HepG2 (cell line): Measurements from ENCODE around the gene LSR. TPM values are rescaled to one million over a fixed set of nuclear protein-coding genes. Genes with fewer than 3 reads are reported as not detected.

Experiments used
- ATAC-seq: fragments of 200-7000 bp; cut with Tn5 transposase; 3 replicates; pipeline ENCODE4 v1.9.1; 2020; ENCODE audit warnings: mild to moderate bottlenecking, moderate library complexity
- BruUV-seq: library from RNA; stranded (reverse); fragments of 400-500 nt; replicated peaks from 2 replicates; lab custom pipeline; 2021; lab: Mats Ljungman, UMichigan
- CTCF ChIA-PET: fragments of 300-600 bp; formaldehyde crosslinking; extraction: SDS; loops from one replicate; lab custom pipeline; 2021; ENCODE audit warnings: low total read pairs, inconsistent platforms, low intra/inter-chr PET ratio; lab: Yijun Ruan, JAX
- POLR2A ChIA-PET: fragments of 350-600 bp; sonication (Branson Sonifier 250); formaldehyde crosslinking; loops from one replicate; lab custom pipeline; 2020; ENCODE audit warnings: antibody characterized with exemption, inconsistent platforms; lab: Yijun Ruan, JAX
- DNase-seq: peaks from one replicate; pipeline ENCODE4 v3.0.0-alpha.2; 2015; ENCODE audit warnings: low spot score
- FAIRE-seq: peaks from 3 replicates; lab custom pipeline; 2011; peaks lifted over from hg19 to GRCh38; lab: Jason Lieb, UNC
- H2AFZ ChIP-seq: one replicate; pipeline ENCODE4 v1.6.1; 2011; ENCODE audit warnings: low read length, inconsistent platforms
- H3K27ac ChIP-seq: fragments of 300-600 bp; 3 replicates; pipeline ENCODE4 v1.8.0; 2011; ENCODE audit warnings: mixed run types, mild to moderate bottlenecking, mixed read lengths, low read length, inconsistent platforms; ENCODE audit not compliant: insufficient read depth; ENCODE audit errors: extremely low read length
- H3K27me3 ChIP-seq, 2 experiments: fragments of 200-600 bp in 1 of 2; 2 replicates in 1 of 2; 3 replicates in 1 of 2; pipeline versions ENCODE4 v1.6.0 to v1.8.0; 2011; ENCODE audit warnings: low read length in 2 of 2, mild to moderate bottlenecking in 2 of 2, moderate library complexity in 2 of 2, inconsistent platforms in 1 of 2; ENCODE audit not compliant: insufficient read depth in 2 of 2, control insufficient read depth in 1 of 2
- H3K36me3 ChIP-seq, 2 experiments: fragments of 200-600 bp in 1 of 2; replicated peaks in 1 of 2; 2 replicates in 1 of 2; 3 replicates in 1 of 2; pipeline versions ENCODE4 v1.5.1 to v1.8.0; 2011; ENCODE audit warnings: low read length in 2 of 2, inconsistent platforms in 1 of 2; ENCODE audit not compliant: insufficient read depth in 2 of 2, control insufficient read depth in 1 of 2
- H3K4me1 ChIP-seq: 2 replicates; pipeline ENCODE4 v1.5.1; 2012; ENCODE audit warnings: low read length, inconsistent platforms; ENCODE audit not compliant: insufficient read depth
- H3K4me2 ChIP-seq: 2 replicates; pipeline ENCODE4 v1.6.0; 2011; ENCODE audit warnings: low read depth, low read length, inconsistent platforms
- H3K4me3 ChIP-seq, 3 experiments: fragments of 200-600 bp in 1 of 3; sonication (generic), shearing (Covaris generic) in 1 of 3; replicated peaks in 1 of 3; 2 replicates each; pipeline ENCODE4 v1.5.1; 2011 to 2016; ENCODE audit warnings: low read length in 3 of 3, inconsistent platforms in 2 of 3, low read depth in 2 of 3, mild to moderate bottlenecking in 2 of 3, control low read depth in 1 of 3, mixed read lengths in 1 of 3; ENCODE audit not compliant: insufficient read depth in 1 of 3
- H3K79me2 ChIP-seq: one replicate; pipeline ENCODE4 v1.6.1; 2011; ENCODE audit warnings: low read length, inconsistent platforms; ENCODE audit not compliant: insufficient read depth
- H3K9ac ChIP-seq: 2 replicates; pipeline ENCODE4 v1.6.0; 2011; ENCODE audit warnings: mild to moderate bottlenecking, low read depth, low read length, inconsistent platforms; ENCODE audit not compliant: insufficient read depth
- H3K9me3 ChIP-seq: 2 replicates; pipeline ENCODE4 v1.5.1; 2012; ENCODE audit warnings: mild to moderate bottlenecking, low read length
- H4K20me1 ChIP-seq: 2 replicates; pipeline ENCODE4 v1.6.0; 2011; ENCODE audit warnings: inconsistent platforms, mild to moderate bottlenecking, low read length, moderate library complexity; ENCODE audit not compliant: insufficient read depth
- NR3C1 ChIP-seq: sonication (generic); formaldehyde crosslinking; IDR thresholded peaks from 2 replicates; pipeline ENCODE4 v1.4.0; 2020; ENCODE audit warnings: missing genetic modification reagents
- RFXANK ChIP-seq: IDR thresholded peaks from 2 replicates; pipeline ENCODE4 v1.6.1; 2016
- TP53 ChIP-seq: sonication (generic); formaldehyde crosslinking; conservative IDR thresholded peaks from 2 replicates; pipeline ENCODE4 v1.4.0; 2020; ENCODE audit warnings: missing genetic modification reagents
- ZNF678 ChIP-seq: sonication (generic); formaldehyde crosslinking; IDR thresholded peaks from 2 replicates; pipeline ENCODE4 v1.4.0; 2020; ENCODE audit warnings: mild to moderate bottlenecking, missing genetic modification reagents
- WGBS: methylation state at CpG from one replicate; pipeline ENCODE4 v1.1.6; 2017; ENCODE audit warnings: low lambda C conversion rate; 5-methylcytosine and 5-hydroxymethylcytosine counted together
- in situ Hi-C: cut with HindIII; loops from 2 replicates; pipeline ENCODE4 v1.10.0; 2017; ENCODE audit warnings: low pct_unique_long_range_greater_than_20kb; ENCODE audit not compliant: extremely low pct_ligation_motif_present
- intact Hi-C: fragments of 100-400 bp; cut with micrococcal nuclease; formaldehyde crosslinking; loops from one replicate; pipeline ENCODE4 v1.10.0; 2022; ENCODE audit not compliant: unreplicated experiment
- polyA plus RNA-seq, 8 experiments: library from polyadenylated mRNA; depleted of rRNA in 3 of 8; stranded (reverse) in 7 of 8; unstranded in 1 of 8; fragments of >200 nt; fragmentation: Illumina TruSeq in 4 of 8; extraction: Trizol in 4 of 8; gene quantifications; 2 replicates each; pipeline versions ENCODE4 v1.2.1 to v1.2.3, GENCODE V29; 2011 to 2016; ENCODE audit warnings: low read depth in 4 of 8, missing spikeins in 1 of 8, mixed read lengths in 1 of 8; ENCODE audit not compliant: insufficient read depth in 1 of 8
- total RNA-seq, 5 experiments: library from RNA; depleted of rRNA; stranded (reverse); fragments of >200 nt; fragmentation: Illumina TruSeq; extraction: Trizol; gene quantifications; 2 replicates each; pipeline ENCODE4 v1.2.3, GENCODE V29; 2016; ENCODE audit warnings: low read depth in 1 of 5
- TF ChIP-seq, protein P1 (sequence below): IDR thresholded peaks from 2 replicates; pipeline ENCODE4 v1.6.1; 2016; ENCODE audit warnings: low read depth, control low read depth
- TF ChIP-seq, protein P2 (sequence below): sonication (generic); formaldehyde crosslinking; IDR thresholded peaks from 2 replicates; pipeline ENCODE4 v1.5.0; 2020; ENCODE audit warnings: missing genetic modification reagents
- TF ChIP-seq, protein P3 (sequence below): IDR thresholded peaks from 2 replicates; pipeline ENCODE4 v1.6.1; 2016
- TF ChIP-seq, protein P4 (sequence below): sonication (generic); formaldehyde crosslinking; IDR thresholded peaks from 2 replicates; pipeline ENCODE4 v1.5.0; 2020; ENCODE audit warnings: mild to moderate bottlenecking, missing genetic modification reagents
- TF ChIP-seq, protein P5 (sequence below), 2 experiments: sonication (generic) in 1 of 2; formaldehyde crosslinking in 1 of 2; IDR thresholded peaks; 2 replicates each; pipeline versions ENCODE4 v1.4.0 to v1.6.1; 2018 to 2020; ENCODE audit warnings: missing genetic modification reagents in 2 of 2, borderline replicate concordance in 1 of 2, low read depth in 1 of 2, mild to moderate bottlenecking in 1 of 2, missing biosample characterization in 1 of 2

The LSR gene
- total and polyA plus RNA-seq, 2 of the 13 experiments (the other 11 are each of a cell fraction or from before 2014, with no cell fraction given), result 29.2 to 79.2 TPM

DNA sequence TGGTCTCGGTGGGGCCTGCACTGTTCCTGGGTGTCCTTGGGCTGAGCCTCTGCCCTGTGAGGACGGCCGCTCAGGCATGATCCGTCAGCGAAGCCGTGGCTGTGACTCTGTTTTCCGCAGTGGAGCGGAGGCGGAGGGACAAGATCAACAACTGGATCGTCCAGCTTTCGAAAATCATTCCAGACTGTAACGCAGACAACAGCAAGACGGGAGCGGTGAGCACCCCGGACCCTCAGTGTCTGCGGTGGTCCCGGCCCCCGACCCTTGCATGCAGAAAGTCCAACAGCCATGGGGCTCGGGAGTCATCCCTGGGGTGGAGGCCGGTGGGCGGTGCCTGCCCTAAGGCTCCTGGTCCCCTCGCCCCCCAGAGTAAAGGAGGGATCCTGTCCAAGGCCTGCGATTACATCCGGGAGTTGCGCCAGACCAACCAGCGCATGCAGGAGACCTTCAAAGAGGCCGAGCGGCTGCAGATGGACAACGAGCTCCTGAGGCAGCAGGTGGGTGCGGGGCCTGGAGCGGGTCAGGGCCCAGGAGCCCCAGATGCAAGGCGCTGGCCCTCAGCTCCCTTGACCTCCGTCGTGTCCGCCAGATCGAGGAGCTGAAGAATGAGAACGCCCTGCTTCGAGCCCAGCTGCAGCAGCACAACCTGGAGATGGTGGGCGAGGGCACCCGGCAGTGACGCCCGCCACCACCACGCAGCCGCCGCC is 29.9 kb downstream of the LSR start (continued):
- TF ChIP-seq, protein P1, sequence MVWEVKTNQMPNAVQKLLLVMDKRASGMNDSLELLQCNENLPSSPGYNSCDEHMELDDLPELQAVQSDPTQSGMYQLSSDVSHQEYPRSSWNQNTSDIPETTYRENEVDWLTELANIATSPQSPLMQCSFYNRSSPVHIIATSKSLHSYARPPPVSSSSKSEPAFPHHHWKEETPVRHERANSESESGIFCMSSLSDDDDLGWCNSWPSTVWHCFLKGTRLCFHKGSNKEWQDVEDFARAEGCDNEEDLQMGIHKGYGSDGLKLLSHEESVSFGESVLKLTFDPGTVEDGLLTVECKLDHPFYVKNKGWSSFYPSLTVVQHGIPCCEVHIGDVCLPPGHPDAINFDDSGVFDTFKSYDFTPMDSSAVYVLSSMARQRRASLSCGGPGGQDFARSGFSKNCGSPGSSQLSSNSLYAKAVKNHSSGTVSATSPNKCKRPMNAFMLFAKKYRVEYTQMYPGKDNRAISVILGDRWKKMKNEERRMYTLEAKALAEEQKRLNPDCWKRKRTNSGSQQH, result no peak
- TF ChIP-seq, all 625 proteins: peak for 3

DNA sequence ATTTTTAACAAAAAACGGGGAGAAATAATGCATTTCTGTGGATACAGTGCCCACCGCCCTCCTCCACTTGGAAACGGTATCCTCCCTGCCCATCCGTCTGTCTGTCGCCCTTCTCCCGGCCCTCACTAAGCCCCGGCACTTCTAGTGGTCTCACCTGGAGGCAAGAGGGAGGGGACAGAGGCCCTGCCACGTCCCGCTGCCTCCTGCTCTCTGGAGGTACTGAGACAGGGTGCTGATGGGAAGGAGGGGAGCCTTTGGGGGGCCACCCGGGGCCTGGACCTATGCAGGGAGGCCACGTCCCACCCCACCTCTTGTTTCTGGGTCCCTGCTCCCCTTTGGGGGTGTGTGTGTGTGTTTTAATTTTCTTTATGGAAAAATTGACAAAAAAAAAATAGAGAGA is 30.6 kb downstream of the LSR start:
- DNase-seq, result no peak
- H3K9ac ChIP-seq, result no peak overlapping the region; the same call in 1 of the 2 replicates
- no peaks in the 10 kb centered on the region for H3K27me3 ChIP-seq
- no peak for ATAC-seq
- no peak overlapping the region for H2AFZ ChIP-seq
- BruUV-seq, result TSS peak; percentile 37
- no peaks in the 10 kb centered on the region for H3K9me3 ChIP-seq
- no peaks in the 10 kb centered on the region for H3K79me2 ChIP-seq
- in situ Hi-C loops, result no loop called here
- FAIRE-seq, result no peak
- CTCF ChIA-PET, result no interaction called here
- TF ChIP-seq NR3C1 (CRISPR knock-in tag) (no peak), RFXANK (CRISPR knock-in tag) (no peak), TP53 (no peak), ZNF678 (no peak)
- TF ChIP-seq, protein P2, sequence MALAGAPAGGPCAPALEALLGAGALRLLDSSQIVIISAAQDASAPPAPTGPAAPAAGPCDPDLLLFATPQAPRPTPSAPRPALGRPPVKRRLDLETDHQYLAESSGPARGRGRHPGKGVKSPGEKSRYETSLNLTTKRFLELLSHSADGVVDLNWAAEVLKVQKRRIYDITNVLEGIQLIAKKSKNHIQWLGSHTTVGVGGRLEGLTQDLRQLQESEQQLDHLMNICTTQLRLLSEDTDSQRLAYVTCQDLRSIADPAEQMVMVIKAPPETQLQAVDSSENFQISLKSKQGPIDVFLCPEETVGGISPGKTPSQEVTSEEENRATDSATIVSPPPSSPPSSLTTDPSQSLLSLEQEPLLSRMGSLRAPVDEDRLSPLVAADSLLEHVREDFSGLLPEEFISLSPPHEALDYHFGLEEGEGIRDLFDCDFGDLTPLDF (CRISPR knock-in tag), result no peak
- TF ChIP-seq, protein P3, sequence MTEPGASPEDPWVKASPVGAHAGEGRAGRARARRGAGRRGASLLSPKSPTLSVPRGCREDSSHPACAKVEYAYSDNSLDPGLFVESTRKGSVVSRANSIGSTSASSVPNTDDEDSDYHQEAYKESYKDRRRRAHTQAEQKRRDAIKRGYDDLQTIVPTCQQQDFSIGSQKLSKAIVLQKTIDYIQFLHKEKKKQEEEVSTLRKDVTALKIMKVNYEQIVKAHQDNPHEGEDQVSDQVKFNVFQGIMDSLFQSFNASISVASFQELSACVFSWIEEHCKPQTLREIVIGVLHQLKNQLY (CRISPR knock-in tag), result no peak
- TF ChIP-seq, protein P4, sequence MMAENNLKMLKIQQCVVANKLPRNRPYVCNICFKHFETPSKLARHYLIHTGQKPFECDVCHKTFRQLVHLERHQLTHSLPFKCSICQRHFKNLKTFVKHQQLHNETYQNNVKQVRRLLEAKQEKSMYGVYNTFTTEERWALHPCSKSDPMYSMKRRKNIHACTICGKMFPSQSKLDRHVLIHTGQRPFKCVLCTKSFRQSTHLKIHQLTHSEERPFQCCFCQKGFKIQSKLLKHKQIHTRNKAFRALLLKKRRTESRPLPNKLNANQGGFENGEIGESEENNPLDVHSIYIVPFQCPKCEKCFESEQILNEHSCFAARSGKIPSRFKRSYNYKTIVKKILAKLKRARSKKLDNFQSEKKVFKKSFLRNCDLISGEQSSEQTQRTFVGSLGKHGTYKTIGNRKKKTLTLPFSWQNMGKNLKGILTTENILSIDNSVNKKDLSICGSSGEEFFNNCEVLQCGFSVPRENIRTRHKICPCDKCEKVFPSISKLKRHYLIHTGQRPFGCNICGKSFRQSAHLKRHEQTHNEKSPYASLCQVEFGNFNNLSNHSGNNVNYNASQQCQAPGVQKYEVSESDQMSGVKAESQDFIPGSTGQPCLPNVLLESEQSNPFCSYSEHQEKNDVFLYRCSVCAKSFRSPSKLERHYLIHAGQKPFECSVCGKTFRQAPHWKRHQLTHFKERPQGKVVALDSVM (CRISPR knock-in tag), result no peak
- TF ChIP-seq, protein P5, sequence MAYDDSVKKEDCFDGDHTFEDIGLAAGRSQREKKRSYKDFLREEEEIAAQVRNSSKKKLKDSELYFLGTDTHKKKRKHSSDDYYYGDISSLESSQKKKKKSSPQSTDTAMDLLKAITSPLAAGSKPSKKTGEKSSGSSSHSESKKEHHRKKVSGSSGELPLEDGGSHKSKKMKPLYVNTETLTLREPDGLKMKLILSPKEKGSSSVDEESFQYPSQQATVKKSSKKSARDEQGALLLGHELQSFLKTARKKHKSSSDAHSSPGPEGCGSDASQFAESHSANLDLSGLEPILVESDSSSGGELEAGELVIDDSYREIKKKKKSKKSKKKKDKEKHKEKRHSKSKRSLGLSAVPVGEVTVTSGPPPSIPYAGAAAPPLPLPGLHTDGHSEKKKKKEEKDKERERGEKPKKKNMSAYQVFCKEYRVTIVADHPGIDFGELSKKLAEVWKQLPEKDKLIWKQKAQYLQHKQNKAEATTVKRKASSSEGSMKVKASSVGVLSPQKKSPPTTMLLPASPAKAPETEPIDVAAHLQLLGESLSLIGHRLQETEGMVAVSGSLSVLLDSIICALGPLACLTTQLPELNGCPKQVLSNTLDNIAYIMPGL (CRISPR knock-in tag; IDR thresholded peaks at IDR 0.05; ENCODE audit: borderline replicate concordance in 1 of 2, low read depth in 1 of 2), result 0 out of 4 replicates have a peak, but pooled peaks of 1 of the 2 experiments have one; percentile 3
- TF ChIP-seq, all 625 proteins: peak for 1
- Histone ChIP-seq H3K27ac (peak overlapping the region; percentile 77), H4K20me1 (no peaks in the 10 kb centered on the region), H3K36me3 (peaks cover 7 to 11% of the 10 kb centered on the region in 2 experiments; a peak in 3 of 5 replicates), H3K4me2 (no peak overlapping the region), H3K4me1 (peaks cover 52% of the 10 kb centered on the region), H3K4me3 (no peak overlapping the region)
- POLR2A ChIA-PET, result interaction anchor here (1.2 to 3.4 kb wide), 2 partner anchors 10 to 15 kb away, joined by 3 to 10 read pairs; no protein-coding TSS in a partner anchor
- intact Hi-C loops, result no loop called here
- 81% methylated on average over 11 of the region's 11 CpGs for whole genome bisulfite sequencing
